NCI-H146 treated with DMSO at 0.1 percent for 48 hours (cell line): Measurements from ENCODE around the gene CDH23.

ENCODE experiments used
- DNase-seq: peaks from one replicate; lab custom pipeline; 2025; ENCODE audit not compliant: unreplicated experiment; lab: John Stamatoyannopoulos, UW

The CDH23 gene

DNA sequence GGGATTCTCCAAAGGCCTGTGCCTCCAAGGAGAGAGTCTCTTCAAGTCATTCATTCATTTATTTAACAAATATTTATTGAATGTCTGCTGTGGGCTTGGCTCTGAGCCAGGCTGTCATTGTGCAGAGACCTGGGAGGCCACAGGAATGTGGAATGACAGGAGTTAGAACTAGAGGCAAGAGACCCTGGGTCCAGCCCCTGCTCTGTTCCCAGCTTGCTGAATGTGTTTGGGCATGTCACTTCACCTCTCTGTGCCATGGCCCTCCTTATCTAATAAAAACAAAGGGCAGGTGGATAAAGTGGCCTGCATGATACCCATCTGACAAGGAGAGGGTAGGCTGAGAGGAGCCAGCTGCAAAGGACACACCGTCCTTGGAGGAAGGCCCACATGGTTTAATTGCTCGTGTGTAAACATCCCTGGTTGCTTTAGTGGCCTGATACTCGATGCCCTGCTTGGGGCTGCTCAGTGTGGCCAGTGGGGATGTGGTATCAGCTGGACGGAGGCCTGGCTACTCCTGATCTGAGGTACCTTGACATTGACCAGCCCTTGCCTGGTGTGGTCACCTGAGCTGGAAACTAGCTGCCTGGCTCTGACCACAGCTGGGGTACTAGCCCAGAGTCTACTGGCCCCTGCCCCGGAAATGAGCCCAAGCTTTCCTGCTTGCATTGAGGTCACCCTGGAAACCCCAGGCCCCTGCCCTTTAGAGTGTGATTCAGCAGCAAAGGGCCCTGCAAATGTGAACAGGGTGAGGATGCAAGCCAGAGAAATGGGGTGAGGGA lies 116.2 kb downstream of the CDH23 start:
- DNase-seq = no peak

- DNase-seq = no peak
Measured at GRCh38 chr10:71513540-71513853, 116.8 kb downstream of the CDH23 start.

DNA sequence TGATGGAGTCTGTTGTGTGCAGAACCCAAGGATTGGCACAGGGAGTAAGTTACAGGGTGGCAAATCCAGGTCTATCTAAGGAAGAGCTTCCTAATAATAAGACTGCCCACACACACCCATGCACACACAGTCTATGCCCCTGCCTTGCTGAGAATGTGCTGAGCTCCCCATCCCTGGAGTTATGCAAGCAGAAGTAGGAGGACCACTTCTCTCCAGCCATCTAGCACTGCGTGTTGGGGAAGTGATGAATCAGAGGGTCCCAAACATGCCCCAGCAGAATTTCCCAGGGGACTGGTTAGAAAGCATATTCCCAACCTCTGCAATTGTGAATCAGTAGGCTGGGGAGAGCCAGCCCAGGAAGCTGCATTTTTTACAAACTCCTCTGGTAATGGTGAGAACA lies 117.2 kb downstream of the CDH23 start:
- no peak for DNase-seq

DNA sequence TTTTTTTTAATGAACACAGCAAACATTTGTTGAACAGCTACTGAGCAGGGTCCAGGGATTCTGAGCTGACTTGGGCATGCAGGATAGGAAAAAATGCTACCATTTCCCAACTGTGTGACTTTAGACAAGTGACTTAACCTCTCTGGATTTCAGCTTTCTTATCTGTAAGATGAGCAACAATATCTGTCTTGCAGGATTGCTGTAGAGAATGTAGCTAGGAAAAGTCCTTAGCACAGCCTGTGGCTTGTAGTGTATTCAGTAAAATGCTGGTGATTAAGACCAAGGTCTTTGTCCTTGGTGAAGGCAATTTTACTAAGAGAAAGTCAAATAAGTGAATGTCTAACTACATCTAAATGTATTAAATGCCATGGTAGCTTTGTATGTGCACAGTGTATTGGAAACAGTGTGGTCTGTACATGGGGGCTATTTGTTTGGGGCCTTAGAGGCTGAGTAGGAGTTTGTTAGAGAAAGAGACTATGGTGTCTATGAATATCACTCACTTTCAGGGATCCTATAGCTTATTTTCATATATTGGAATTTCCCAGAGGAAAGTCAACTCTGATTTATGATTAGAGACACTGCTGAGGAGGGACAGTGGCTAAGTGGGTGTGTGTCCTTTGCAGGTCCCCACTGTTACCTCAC lies 118.9 kb downstream of the CDH23 start:
- DNase-seq = no peak

- no peak for DNase-seq
Measured at GRCh38 chr10:71516890-71517289, 120.2 kb downstream of the CDH23 start.

DNA sequence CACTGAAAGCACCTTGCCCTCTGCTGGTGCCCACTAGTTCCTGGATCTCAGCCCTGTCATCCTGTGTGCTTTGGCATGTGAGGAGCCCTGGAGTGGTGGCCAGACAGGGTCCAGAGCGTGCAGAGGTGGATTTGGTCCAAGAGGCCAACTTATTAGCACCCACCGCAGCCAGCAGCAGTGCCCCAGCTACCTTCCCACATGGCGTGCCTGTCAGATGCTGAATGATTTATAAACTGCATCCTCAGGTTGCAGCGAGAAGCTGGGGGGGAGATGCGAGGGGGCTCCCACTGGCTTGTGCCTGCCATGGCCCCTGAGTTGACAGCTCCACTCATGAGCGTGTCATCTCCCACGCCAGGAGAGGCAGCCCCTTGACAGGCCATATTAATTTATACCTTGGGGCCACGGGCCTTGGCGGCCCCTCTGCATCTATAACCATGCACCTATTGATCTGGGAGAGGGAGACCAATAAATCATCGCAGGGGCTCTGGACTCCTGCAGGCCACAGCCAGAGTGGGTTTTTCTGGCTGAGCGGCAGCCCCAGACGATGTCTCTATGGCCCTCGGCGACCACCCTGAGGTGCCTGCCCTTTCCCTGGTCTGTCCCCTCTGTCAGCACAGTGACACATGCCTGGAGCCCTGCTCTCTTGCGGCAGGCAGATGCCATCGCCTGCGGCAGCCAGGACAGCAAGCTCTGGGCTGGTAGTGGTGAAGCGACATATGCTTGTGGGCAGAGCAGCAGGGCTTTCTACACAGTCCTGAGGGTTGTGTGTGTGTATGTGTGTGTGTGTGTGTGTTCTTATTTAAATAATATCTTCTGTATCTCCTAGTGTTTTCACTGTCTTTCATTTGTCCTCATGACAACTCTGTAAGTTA lies 120.8 kb downstream of the CDH23 start:
- DNase-seq = no peak

DNA sequence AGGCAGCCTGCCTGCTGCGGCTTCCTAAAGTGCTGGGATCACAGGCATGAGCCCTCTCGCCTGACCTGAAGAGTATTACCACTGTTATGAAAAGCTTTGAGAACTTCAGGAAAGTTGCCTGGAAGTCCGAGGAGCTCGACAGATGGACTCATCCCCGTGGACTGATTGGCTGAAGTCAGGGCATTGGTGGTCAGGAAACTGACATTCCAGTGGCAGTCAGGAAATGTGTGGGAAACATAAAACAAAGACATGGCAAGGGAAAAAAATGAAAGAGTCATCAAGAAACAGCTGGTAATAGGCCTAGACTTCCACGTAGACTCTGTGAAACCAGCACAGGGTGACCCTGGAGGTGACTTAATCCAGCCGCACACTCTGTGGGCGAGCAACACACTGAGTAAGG lies 123.3 kb downstream of the CDH23 start:
- DNase-seq = no peak

GRCh38 chr10:71521504-71522441 lies 125.1 kb downstream of the CDH23 start:
- no peak for DNase-seq

DNA sequence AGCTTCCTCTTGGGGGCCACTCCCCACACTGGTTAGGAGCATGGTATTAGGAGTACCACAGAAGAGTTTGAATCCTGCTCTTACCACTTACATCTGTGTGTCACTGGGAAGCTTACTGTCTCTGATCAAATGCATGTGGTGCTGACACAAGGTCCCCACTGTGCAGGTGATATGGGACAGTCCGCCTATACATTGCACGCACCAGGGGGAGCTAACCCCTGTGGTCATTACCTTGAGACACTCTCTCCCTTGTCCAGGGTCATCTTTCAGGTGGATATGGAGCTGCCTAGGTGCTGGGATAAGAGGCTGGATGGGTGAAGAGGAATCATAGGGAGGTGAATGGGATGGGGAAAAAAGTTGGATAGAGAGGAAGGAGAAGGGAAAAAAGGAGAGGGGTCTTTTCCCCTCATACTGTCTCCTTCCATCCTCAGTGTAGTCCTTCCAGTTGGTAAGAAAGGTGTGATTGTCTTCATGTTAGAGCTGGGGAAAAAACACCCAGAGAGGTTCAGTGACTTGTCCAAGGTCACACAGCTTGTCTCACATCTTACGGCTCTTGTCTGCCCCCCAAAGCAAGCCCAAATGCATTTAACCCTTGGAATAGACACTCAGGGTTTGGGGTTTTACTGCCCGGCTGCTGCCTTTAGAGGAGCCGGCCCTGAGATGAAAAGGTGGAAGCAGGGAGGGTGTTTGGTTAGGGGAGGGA lies 125.9 kb downstream of the CDH23 start:
- no peak for DNase-seq

GRCh38 chr10:71523756-71524155 lies 127.0 kb downstream of the CDH23 start:
- no peak for DNase-seq

DNA sequence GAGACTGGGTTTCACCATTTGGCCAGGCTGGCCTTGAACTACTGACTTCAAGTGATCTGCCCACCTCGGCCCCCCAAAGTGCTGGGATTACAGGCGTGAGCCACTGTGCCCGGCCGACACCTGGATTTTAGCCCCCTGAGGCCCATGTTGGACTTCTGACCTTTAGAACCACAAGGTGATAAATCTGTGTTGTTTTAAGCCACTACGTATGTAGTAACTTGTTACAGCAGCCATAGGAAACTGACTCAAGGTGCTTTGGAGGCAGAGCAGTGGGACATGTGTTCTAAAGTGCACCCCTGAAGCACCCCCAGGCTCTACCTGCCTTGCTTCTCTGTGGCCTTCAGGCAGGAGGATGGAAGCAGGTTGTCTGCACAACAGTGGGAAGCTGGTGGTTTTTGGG lies 128.4 kb downstream of the CDH23 start:
- no peak for DNase-seq

GRCh38 chr10:71525721-71526120 lies 129.0 kb downstream of the CDH23 start:
- DNase-seq = no peak

- no peak for DNase-seq
Measured at GRCh38 chr10:71526653-71527052, 129.9 kb downstream of the CDH23 start.

GRCh38 chr10:71527135-71527534 lies 130.4 kb downstream of the CDH23 start:
- no peak for DNase-seq

DNA sequence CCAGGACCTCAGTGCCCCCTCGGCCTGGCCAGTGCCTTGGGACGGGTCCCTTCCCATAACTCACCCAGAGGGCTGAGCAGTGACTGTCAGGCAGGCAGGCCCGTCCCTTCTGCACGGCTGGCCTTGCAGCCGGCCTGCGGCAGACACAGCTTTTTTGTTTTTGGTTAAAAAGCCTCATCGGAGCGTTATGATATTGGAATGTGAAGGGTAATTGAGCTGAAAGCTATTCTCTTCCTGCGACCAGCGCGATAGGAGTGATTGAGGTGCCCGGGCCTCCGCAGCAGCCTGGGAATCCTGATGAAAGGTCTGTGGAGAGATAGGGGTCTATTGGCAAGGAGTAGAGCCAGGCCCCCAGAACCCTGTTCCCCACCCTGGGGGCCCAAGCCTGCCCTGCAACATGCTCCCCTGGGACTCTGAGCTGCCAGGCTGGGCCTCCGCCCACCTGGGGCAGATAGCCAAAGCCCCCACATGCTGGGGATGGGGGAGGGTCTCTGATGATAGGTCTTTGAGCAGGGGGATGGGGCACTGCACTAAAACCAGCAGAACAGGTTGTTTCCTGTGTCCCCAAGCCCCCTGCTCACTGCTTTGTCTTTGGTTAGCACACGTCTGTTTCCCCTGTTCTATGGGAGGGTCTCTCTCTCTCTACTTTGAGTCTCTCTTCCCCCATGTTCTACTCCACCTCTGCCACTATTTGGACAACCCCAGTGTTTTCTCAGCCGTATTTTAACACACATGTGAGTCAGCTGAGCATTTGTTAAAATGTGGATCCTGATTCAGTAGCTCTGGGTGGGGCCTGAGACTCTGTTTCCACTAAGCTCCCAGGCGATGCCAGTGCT lies 131.9 kb downstream of the CDH23 start:
- no peak for DNase-seq

DNA sequence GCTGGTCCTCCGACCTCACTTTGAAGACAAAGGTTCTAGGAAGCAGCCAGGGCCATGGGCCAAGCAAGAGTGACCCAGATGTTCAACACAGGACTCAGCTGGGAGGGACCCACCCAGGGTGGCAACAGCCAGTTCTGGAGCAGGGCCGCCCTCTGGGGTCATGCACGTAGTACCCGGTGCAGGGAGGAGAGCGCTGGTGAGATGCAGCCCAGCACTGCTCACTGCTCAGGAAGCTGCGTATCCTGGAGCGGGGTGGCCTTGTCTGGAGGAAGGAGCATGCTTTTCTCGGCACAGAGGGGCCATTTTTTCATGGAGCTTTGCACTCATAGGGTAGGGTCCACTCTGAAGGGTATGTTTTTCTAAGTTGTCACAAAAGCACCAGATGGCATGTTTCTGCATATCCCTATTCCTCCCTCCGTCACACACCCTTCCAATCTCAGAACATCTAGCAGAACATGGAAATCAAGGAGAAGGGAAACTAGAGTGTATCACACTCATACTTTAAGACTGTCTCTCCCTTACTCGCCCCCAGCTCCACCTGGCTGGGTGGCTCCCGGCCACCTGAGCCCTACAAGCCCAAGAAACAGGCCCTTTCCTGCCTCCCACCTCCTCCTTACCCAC lies 132.6 kb downstream of the CDH23 start:
- no peak for DNase-seq

GRCh38 chr10:71530781-71531180 lies 134.1 kb downstream of the CDH23 start:
- no peak for DNase-seq

GRCh38 chr10:71531485-71532446 lies 135.0 kb downstream of the CDH23 start:
- DNase-seq = no peak
